DND-41 (cell line): Measurements from ENCODE around the gene BACE1.

ENCODE experiments used
- EZH2 ChIP-seq: IDR thresholded peaks from 3 replicates; pipeline ENCODE4 v1.6.1; 2012; ENCODE audit warnings: borderline replicate concordance, low read depth, mild to moderate bottlenecking, moderate library complexity, low read length, inconsistent platforms; ENCODE audit not compliant: severe bottlenecking
- TF ChIP-seq, protein P1 (sequence below): IDR thresholded peaks from 2 replicates; pipeline ENCODE4 v1.5.1; 2012; ENCODE audit warnings: borderline replicate concordance, low read length, moderate library complexity, mild to moderate bottlenecking; ENCODE audit not compliant: poor library complexity, severe bottlenecking; ENCODE audit errors: extremely low read depth

DNA sequence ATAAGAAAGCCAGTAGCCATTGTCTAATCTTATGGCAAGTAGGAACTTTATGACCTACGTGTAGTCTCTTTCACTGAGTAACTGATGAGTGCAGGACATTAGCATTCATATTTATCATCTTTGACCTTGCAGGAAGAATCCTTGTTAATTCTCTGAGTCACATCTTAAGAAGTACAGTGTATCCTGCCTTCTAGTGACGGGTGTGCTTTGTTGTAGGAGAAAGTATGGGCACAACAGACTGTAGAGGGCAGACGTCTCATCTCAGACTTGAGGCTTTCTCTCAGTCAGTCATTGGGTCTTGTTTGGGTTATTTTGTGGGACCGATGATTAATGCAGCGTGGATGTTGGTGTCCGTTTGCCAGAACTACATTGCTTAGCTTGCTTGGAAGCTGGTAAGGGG is 76.8 kb downstream of the BACE1 start:
- TF ChIP-seq, protein P1, sequence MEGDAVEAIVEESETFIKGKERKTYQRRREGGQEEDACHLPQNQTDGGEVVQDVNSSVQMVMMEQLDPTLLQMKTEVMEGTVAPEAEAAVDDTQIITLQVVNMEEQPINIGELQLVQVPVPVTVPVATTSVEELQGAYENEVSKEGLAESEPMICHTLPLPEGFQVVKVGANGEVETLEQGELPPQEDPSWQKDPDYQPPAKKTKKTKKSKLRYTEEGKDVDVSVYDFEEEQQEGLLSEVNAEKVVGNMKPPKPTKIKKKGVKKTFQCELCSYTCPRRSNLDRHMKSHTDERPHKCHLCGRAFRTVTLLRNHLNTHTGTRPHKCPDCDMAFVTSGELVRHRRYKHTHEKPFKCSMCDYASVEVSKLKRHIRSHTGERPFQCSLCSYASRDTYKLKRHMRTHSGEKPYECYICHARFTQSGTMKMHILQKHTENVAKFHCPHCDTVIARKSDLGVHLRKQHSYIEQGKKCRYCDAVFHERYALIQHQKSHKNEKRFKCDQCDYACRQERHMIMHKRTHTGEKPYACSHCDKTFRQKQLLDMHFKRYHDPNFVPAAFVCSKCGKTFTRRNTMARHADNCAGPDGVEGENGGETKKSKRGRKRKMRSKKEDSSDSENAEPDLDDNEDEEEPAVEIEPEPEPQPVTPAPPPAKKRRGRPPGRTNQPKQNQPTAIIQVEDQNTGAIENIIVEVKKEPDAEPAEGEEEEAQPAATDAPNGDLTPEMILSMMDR, result peak; percentile 5
- TF ChIP-seq EZH2, result no peak
